Regular cardiac myocyte (primary cell): ENCODE data around the gene PRR33. TPM values are rescaled to one million over a fixed set of nuclear protein-coding genes. Genes with fewer than 3 reads are reported as not detected.

ENCODE experiments used
- total RNA-seq: library from RNA; depleted of rRNA; stranded (reverse); fragments of >200 nt; gene quantifications from 2 replicates; pipeline ENCODE4 v1.2.3, GENCODE V29; 2014

Gene PRR33
- not detected in 2 replicates for total RNA-seq

GRCh38 chr11:1891831-1892115 lies at the start of gene PRR33:
PRR33 (minus strand) TSS chr11:1891895; CDS start chr11:1890584, 1,311 bp downstream.

GRCh38 chr11:1919391-1920127 lies 27.9 kb upstream of the PRR33 start, which contains the start of gene TNNT3:
TNNT3 (plus strand) TSS chr11:1919703; CDS start chr11:1922875, 3,172 bp downstream.

GRCh38 chr11:1852877-1853276 lies 38.8 kb downstream of the PRR33 start, which contains the start of gene LSP1:
LSP1 (plus strand) TSS chr11:1853084; CDS start chr11:1853145, 61 bp downstream.

GRCh38 chr11:1838426-1839144 lies 53.1 kb downstream of the PRR33 start, which contains the start of gene TNNI2:
TNNI2 (plus strand) TSS chr11:1838981; CDS start chr11:1839697, 716 bp downstream.

Other genes starting within 250 kb of the PRR33 start
- gene KRTAP5-6, start 194.7 kb downstream of the PRR33 start, total RNA-seq = not detected in 2 replicates
- 1.7 and 2.8 TPM in 2 replicates for gene IFITM10, start 141.3 kb downstream of the PRR33 start, total RNA-seq
- 95.1 and 355 TPM in 2 replicates for gene CTSD, start 128.0 kb downstream of the PRR33 start, total RNA-seq
- gene SYT8, start 56.9 kb downstream of the PRR33 start, total RNA-seq = not detected in 2 replicates
- gene TNNI2, start 52.9 kb downstream of the PRR33 start, total RNA-seq = not detected in 2 replicates
- 0.85 and 1.3 TPM in 2 replicates for gene LSP1, start 38.8 kb downstream of the PRR33 start, total RNA-seq
- 0.56 TPM in 1 of 2 replicates, not detected in the other for gene TNNT3, start 27.8 kb upstream of the PRR33 start, total RNA-seq
- gene MRPL23, start 55.4 kb upstream of the PRR33 start, total RNA-seq = 76.1 and 199 TPM in 2 replicates
- gene H19, start 105.9 kb upstream of the PRR33 start, total RNA-seq = 9.2 and 52.7 TPM in 2 replicates
- gene IGF2, start 247.5 kb upstream of the PRR33 start, total RNA-seq = under 0.01 and 1.7 TPM in 2 replicates